OCI-LY3 (cell line): ENCODE results near the gene UNC79.

ENCODE experiments used
- H2AFZ ChIP-seq: fragments of 200-600, 300-600 bp; shearing (Covaris generic); 2 replicates; pipeline ENCODE4 v1.6.0; 2014; ENCODE audit warnings: antibody characterized with exemption, low read depth, low read length
- H3K27ac ChIP-seq: fragments of 200-600, 300-600 bp; sonication (generic); 2 replicates; pipeline ENCODE4 v1.5.1; 2014; ENCODE audit warnings: mild to moderate bottlenecking, low read length, moderate library complexity, mixed read lengths
- H3K27me3 ChIP-seq: fragments of 200-600, 300-600 bp; sonication (generic); 2 replicates; pipeline ENCODE4 v1.6.1; 2014; ENCODE audit warnings: low read depth, low read length, mixed read lengths
- H3K36me3 ChIP-seq: fragments of 200-600, 300-600 bp; sonication (generic); replicated peaks from 2 replicates; pipeline ENCODE3; 2014; ENCODE audit warnings: low read depth, low read length, mixed read lengths
- H3K4me1 ChIP-seq: fragments of 300-600, 200-600 bp; sonication (generic); 2 replicates; pipeline ENCODE4 v1.6.1; 2014; ENCODE audit warnings: low read length, mixed read lengths
- H3K4me2 ChIP-seq: fragments of 200-600, 300-600 bp; sonication (generic); 2 replicates; pipeline ENCODE4 v1.6.1; 2014; ENCODE audit warnings: low read length, mixed read lengths
- H3K4me3 ChIP-seq: fragments of 300-600, 200-600 bp; sonication (generic); 2 replicates; pipeline ENCODE4 v1.5.1; 2014; ENCODE audit warnings: antibody characterized with exemption, mild to moderate bottlenecking, low read length, moderate library complexity
- H3K79me2 ChIP-seq: fragments of 300-600, 200-600 bp; shearing (Covaris generic); 2 replicates; pipeline ENCODE4 v1.6.1; 2014; ENCODE audit warnings: mild to moderate bottlenecking, low read length, mixed read lengths
- H3K9ac ChIP-seq: fragments of 300-600, 200-600 bp; shearing (Covaris generic); 2 replicates; pipeline ENCODE4 v1.6.0; 2014; ENCODE audit warnings: mild to moderate bottlenecking, low read length, moderate library complexity
- H3K9me3 ChIP-seq: fragments of 200-600, 300-600 bp; shearing (Covaris generic); 2 replicates; pipeline ENCODE4 v1.6.1; 2014; ENCODE audit warnings: low read length, mixed read lengths; ENCODE audit not compliant: insufficient read depth
- H4K20me1 ChIP-seq: fragments of 200-600, 300-600 bp; sonication (generic); 2 replicates; pipeline ENCODE4 v1.6.1; 2016; ENCODE audit warnings: low read length, mixed read lengths; ENCODE audit not compliant: insufficient read depth
- CTCF ChIP-seq: fragments of 200-600, 300-600 bp; sonication (generic); IDR thresholded peaks from 2 replicates; pipeline ENCODE4 v1.5.1; 2014; ENCODE audit warnings: antibody characterized with exemption, low read length, low read depth
- EZH2phosphoT487 ChIP-seq: fragments of 200-600 bp; shearing (Covaris generic); IDR thresholded peaks from 2 replicates; pipeline ENCODE4 v1.6.1; 2018; ENCODE audit warnings: antibody characterized with exemption, mixed run types, low read depth

UNC79 gene

GRCh38 chr14:93629643-93630042 is 198.9 kb downstream of the UNC79 start:
- no peaks in the 10 kb centered on the region for H3K36me3 ChIP-seq
- no peak overlapping the region for H2AFZ ChIP-seq
- no peak overlapping the region for H3K4me3 ChIP-seq
- H3K9me3 ChIP-seq: no peaks in the 10 kb centered on the region
- no peak overlapping the region for H3K9ac ChIP-seq
- no peaks in the 10 kb centered on the region for H4K20me1 ChIP-seq
- H3K79me2 ChIP-seq: no peaks in the 10 kb centered on the region
- peaks cover 24% of the 10 kb centered on the region for H3K27me3 ChIP-seq
- no peak overlapping the region for H3K27ac ChIP-seq
- no peak for TF ChIP-seq CTCF
- no peak for TF ChIP-seq EZH2phosphoT487
- no peaks in the 10 kb centered on the region for H3K4me1 ChIP-seq
- no peak overlapping the region for H3K4me2 ChIP-seq

- peaks cover 44% of the 10 kb centered on the region for H3K27me3 ChIP-seq
- TF ChIP-seq EZH2phosphoT487: no peak
- H3K36me3 ChIP-seq: peaks cover 6% of the 10 kb centered on the region
- peaks cover 14% of the 10 kb centered on the region for H3K4me1 ChIP-seq
- no peak overlapping the region for H3K27ac ChIP-seq
- H3K9me3 ChIP-seq: peaks cover 7% of the 10 kb centered on the region
- no peak overlapping the region for H3K4me3 ChIP-seq
- no peak overlapping the region for H3K4me2 ChIP-seq
- no peaks in the 10 kb centered on the region for H3K79me2 ChIP-seq
- H3K9ac ChIP-seq: no peak overlapping the region
- no peak overlapping the region for H2AFZ ChIP-seq
- no peaks in the 10 kb centered on the region for H4K20me1 ChIP-seq
Observed at GRCh38 chr14:93638790-93639189, 208.1 kb downstream of the UNC79 start.

GRCh38 chr14:93643127-93643526 is 212.4 kb downstream of the UNC79 start:
- Histone ChIP-seq H3K4me2 (peak overlapping the region; percentile 9; the same call in 1 of the 2 replicates), H2AFZ (no peak overlapping the region), H4K20me1 (no peaks in the 10 kb centered on the region), H3K27me3 (peaks cover 34% of the 10 kb centered on the region), H3K79me2 (no peaks in the 10 kb centered on the region), H3K4me1 (peaks cover 16% of the 10 kb centered on the region), H3K27ac (no peak overlapping the region), H3K9ac (no peak overlapping the region), H3K36me3 (peaks cover 6% of the 10 kb centered on the region), H3K4me3 (no peak overlapping the region), H3K9me3 (peaks cover 7% of the 10 kb centered on the region)
- TF ChIP-seq EZH2phosphoT487 (no peak), CTCF (no peak)

GRCh38 chr14:93643676-93644075 is 212.9 kb downstream of the UNC79 start:
- Histone ChIP-seq H3K36me3 (peaks cover 6% of the 10 kb centered on the region), H3K27me3 (peaks cover 28% of the 10 kb centered on the region), H3K9ac (no peak overlapping the region), H2AFZ (no peak overlapping the region), H3K27ac (no peak overlapping the region), H4K20me1 (no peaks in the 10 kb centered on the region), H3K4me2 (0 out of 2 replicates have a peak overlapping the region, but pooled peaks have one; percentile 9), H3K9me3 (peaks cover 7% of the 10 kb centered on the region), H3K4me3 (no peak overlapping the region), H3K4me1 (peaks cover 16% of the 10 kb centered on the region), H3K79me2 (no peaks in the 10 kb centered on the region)
- TF ChIP-seq EZH2phosphoT487 (no peak), CTCF (no peak)

- H4K20me1 ChIP-seq: no peaks in the 10 kb centered on the region
- TF ChIP-seq EZH2phosphoT487 (no peak), CTCF (no peak)
- no peaks in the 10 kb centered on the region for H3K79me2 ChIP-seq
- H3K27ac ChIP-seq: no peak overlapping the region
- H3K27me3 ChIP-seq: peaks cover 13% of the 10 kb centered on the region
- peaks cover 16% of the 10 kb centered on the region for H3K4me1 ChIP-seq
- H2AFZ ChIP-seq: no peak overlapping the region
- H3K4me3 ChIP-seq: no peak overlapping the region
- peaks cover 7% of the 10 kb centered on the region for H3K9me3 ChIP-seq
- H3K9ac ChIP-seq: no peak overlapping the region
- no peak overlapping the region for H3K4me2 ChIP-seq
- H3K36me3 ChIP-seq: peaks cover 6% of the 10 kb centered on the region
Observed at GRCh38 chr14:93645200-93645599, 214.5 kb downstream of the UNC79 start.
